ENCODE data around the gene OR2G6.
"Not testable (repeated sequence)": the region's sequence is repeated elsewhere in the genome, so short reads cannot be mapped to it uniquely, and the experiment has no call there.

Gene OR2G6

GRCh38 chr1:248507773-248508172, at the start of gene OR2G6:
TSS of gene OR2G6 (plus strand) at chr1:248508073. CDS start at chr1:248521647, 13,574 bp downstream.
- not testable (repeated sequence) for H3K27me3 ChIP-seq (ENCODE audit: control insufficient read depth, insufficient read depth, low read length); H3K36me3 ChIP-seq (ENCODE audit: control insufficient read depth, insufficient read depth, low read length); H3K4me3 ChIP-seq (ENCODE audit: low read depth, low read length); H3K4me1 ChIP-seq; H3K79me2 ChIP-seq; H3K9me3 ChIP-seq (ENCODE audit: control insufficient read depth, low read length); H3K27ac ChIP-seq; H2AFZ ChIP-seq; H3K9ac ChIP-seq; H3K4me2 ChIP-seq (ENCODE audit: low read length)

GRCh38 chr1:248459117-248459516, 48.8 kb upstream of the OR2G6 start:
- not testable (repeated sequence) for H3K9ac ChIP-seq; H3K4me2 ChIP-seq (ENCODE audit: low read length); H3K36me3 ChIP-seq (ENCODE audit: control insufficient read depth, insufficient read depth, low read length); H3K4me3 ChIP-seq (ENCODE audit: low read depth, low read length); H3K79me2 ChIP-seq; H3K9me3 ChIP-seq (ENCODE audit: control insufficient read depth, low read length); H3K27ac ChIP-seq; H3K27me3 ChIP-seq (ENCODE audit: control insufficient read depth, insufficient read depth, low read length); H3K4me1 ChIP-seq; H2AFZ ChIP-seq

DNA sequence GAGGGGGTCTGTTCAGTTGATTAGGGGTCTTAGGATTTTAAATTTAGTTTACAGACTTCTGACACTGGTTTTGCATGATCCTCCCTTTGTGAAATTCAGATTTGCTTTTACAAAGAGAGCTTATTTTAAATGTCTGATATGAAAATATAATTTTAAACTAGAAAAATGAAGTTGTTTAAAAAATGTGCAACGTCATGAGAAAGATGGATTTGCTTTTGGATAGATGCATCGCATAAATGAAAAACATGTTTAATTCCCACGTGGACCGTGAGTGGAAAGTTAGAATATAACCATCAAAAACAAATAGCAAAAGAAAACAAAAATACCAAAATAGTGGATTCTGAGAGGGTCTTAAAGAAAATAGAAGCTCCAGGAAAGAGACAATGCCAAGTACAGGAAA, 36.7 kb upstream of the OR2G6 start:
- no peak for TF ChIP-seq CTCF (IDR thresholded peaks at IDR 0.05)
- Histone ChIP-seq H3K79me2 (no peaks in the 10 kb centered on the region), H3K4me3 (ENCODE audit: low read depth, low read length) (no peak overlapping the region), H3K4me2 (ENCODE audit: low read length) (no peak overlapping the region), H3K36me3 (ENCODE audit: control insufficient read depth, insufficient read depth, low read length) (no peaks in the 10 kb centered on the region), H3K27me3 (ENCODE audit: control insufficient read depth, insufficient read depth, low read length) (no peaks in the 10 kb centered on the region), H2AFZ (no peak overlapping the region), H3K4me1 (no peaks in the 10 kb centered on the region), H3K27ac (no peak overlapping the region), H3K9ac (no peak overlapping the region), H3K9me3 (ENCODE audit: control insufficient read depth, low read length) (no peaks in the 10 kb centered on the region)

GRCh38 chr1:248472111-248472510, 35.8 kb upstream of the OR2G6 start:
- H3K4me3 ChIP-seq (ENCODE audit: low read depth, low read length); H3K27ac ChIP-seq; H3K27me3 ChIP-seq (ENCODE audit: control insufficient read depth, insufficient read depth, low read length); H3K9me3 ChIP-seq (ENCODE audit: control insufficient read depth, low read length); H3K9ac ChIP-seq; H3K4me1 ChIP-seq; H3K79me2 ChIP-seq; H2AFZ ChIP-seq; H3K36me3 ChIP-seq (ENCODE audit: control insufficient read depth, insufficient read depth, low read length); H3K4me2 ChIP-seq (ENCODE audit: low read length): not testable (repeated sequence)

GRCh38 chr1:248473051-248473450, 34.8 kb upstream of the OR2G6 start, which contains the start of gene OR2T3:
TSS of gene OR2T3 (plus strand) at chr1:248473351. CDS start at chr1:248473351, 0 bp downstream.
- not testable (repeated sequence) for H3K79me2 ChIP-seq; H3K4me2 ChIP-seq (ENCODE audit: low read length); H3K4me1 ChIP-seq; H3K27ac ChIP-seq; H3K27me3 ChIP-seq (ENCODE audit: control insufficient read depth, insufficient read depth, low read length); H3K36me3 ChIP-seq (ENCODE audit: control insufficient read depth, insufficient read depth, low read length); H3K9me3 ChIP-seq (ENCODE audit: control insufficient read depth, low read length); H3K4me3 ChIP-seq (ENCODE audit: low read depth, low read length); H3K9ac ChIP-seq; H2AFZ ChIP-seq

DNA sequence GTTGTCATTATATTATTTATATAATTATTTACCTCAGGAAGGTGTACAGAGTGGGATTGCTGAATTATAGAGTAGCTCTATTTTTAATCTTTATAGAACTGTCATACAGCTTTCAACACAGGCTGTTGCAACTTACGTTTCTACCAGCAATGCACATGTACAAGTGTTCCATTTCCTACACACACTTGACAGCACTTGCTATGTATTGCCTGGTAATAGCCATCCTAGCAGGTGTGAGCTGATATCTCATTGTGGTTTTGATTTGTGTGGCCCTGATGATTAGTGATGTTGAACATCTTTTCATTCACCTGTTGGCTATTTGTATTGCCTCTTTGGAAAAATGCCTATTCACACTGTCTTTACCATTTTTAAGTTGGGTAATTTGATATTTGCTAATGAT, 32.2 kb upstream of the OR2G6 start:
- H3K4me3 ChIP-seq (ENCODE audit: low read depth, low read length); H3K27me3 ChIP-seq (ENCODE audit: control insufficient read depth, insufficient read depth, low read length); H3K27ac ChIP-seq; H3K9ac ChIP-seq; H3K4me2 ChIP-seq (ENCODE audit: low read length); H3K9me3 ChIP-seq (ENCODE audit: control insufficient read depth, low read length); H3K4me1 ChIP-seq; H2AFZ ChIP-seq; H3K79me2 ChIP-seq; H3K36me3 ChIP-seq (ENCODE audit: control insufficient read depth, insufficient read depth, low read length): not testable (repeated sequence)

DNA sequence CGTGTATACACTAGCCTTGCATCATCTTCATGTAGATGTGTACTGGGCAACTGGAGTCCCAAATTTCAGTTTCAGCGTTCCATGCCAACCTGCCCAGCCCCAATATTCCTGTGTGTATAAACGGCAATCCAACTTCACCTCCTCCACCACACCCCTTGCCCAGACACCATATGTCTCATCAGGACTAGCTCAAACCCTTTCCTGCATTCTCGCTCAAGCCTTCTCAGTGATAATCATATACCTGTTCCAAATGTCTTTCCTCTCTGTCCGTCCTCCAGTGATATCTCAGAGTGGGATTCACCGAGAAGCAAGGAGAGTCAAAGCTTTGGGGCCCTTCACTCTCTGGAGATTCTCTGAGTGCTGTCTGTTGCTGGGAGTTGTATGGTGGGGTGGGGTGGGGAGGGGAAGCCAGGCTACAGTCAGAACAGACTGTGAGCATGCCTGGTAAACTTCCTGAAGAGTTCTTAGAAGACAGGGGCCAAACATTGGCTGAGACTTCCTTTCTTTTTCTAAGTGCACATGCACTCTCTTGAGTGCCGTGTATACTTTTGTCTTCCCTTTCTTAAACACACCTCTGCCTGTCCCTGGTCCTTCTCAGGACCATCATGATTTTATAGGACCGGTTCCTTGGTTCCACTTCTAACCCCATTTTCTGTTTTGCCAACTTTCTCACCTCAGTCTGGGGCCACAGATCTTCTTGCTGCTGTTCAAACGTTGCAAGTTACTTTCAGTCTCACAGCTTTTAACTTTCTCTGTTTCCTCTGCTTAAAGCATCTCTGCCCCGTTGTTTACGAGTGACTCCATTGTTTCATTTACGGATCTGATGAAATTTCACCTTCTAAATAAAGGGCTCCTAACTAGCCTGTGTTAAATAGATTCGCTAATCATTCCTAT, 25.9 kb upstream of the OR2G6 start:
- H3K4me1 ChIP-seq; H3K4me2 ChIP-seq (ENCODE audit: low read length); H3K4me3 ChIP-seq (ENCODE audit: low read depth, low read length); H3K36me3 ChIP-seq (ENCODE audit: control insufficient read depth, insufficient read depth, low read length); H3K79me2 ChIP-seq; H3K27me3 ChIP-seq (ENCODE audit: control insufficient read depth, insufficient read depth, low read length); H3K9me3 ChIP-seq (ENCODE audit: control insufficient read depth, low read length); H2AFZ ChIP-seq; H3K9ac ChIP-seq; H3K27ac ChIP-seq: not testable (repeated sequence)

GRCh38 chr1:248488289-248488688, 19.6 kb upstream of the OR2G6 start, which contains the start of gene OR2T5:
TSS of gene OR2T5 (plus strand) at chr1:248488589. CDS start at chr1:248488589, 0 bp downstream.
- not testable (repeated sequence) for H3K4me1 ChIP-seq; H3K9ac ChIP-seq; H3K27ac ChIP-seq; H3K9me3 ChIP-seq (ENCODE audit: control insufficient read depth, low read length); H3K4me2 ChIP-seq (ENCODE audit: low read length); H3K36me3 ChIP-seq (ENCODE audit: control insufficient read depth, insufficient read depth, low read length); H2AFZ ChIP-seq; H3K79me2 ChIP-seq; H3K27me3 ChIP-seq (ENCODE audit: control insufficient read depth, insufficient read depth, low read length); H3K4me3 ChIP-seq (ENCODE audit: low read depth, low read length)

GRCh38 chr1:248496661-248497060, 11.2 kb upstream of the OR2G6 start:
- H3K9me3 ChIP-seq (ENCODE audit: control insufficient read depth, low read length), result not testable (repeated sequence)

DNA sequence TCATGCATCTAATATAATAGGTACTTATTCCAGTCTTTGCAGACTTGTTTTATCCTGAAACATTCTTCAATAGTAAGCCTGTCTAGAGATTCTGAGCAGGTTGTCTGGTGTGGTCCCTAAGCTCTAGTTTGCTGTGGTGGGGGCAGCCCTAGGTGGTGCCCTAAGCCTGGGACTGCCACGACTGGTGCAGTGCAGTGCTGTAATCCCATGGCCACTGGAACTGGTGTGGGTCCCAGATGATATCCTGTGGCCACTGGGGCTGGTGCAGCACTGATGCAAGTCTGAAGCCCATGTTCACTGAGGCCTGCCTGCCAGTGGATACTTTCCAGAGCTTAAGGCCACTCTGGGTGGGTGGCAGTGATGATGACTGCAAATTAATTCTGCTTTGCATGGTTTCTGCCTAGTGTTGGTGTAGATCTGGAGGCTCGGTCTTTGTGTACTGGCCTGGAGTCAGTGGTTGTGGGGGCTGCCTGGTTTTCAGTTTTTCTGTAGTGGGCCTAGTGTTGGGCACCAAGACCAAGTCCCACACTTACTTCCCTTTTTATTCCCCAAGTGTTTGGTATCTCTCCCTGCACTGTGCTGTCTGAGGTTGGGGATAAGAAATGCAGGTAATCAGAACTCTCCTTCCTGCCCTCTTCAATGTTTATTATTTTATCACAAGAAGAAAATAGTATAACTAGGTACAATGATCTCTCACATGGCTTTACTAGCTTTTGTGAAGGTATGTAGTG, 7.4 kb upstream of the OR2G6 start:
- not testable (repeated sequence) for H3K4me2 ChIP-seq (ENCODE audit: low read length); H3K4me3 ChIP-seq (ENCODE audit: low read depth, low read length); H2AFZ ChIP-seq; H3K36me3 ChIP-seq (ENCODE audit: control insufficient read depth, insufficient read depth, low read length); H3K27ac ChIP-seq; H3K9ac ChIP-seq; H3K9me3 ChIP-seq (ENCODE audit: control insufficient read depth, low read length); H3K4me1 ChIP-seq; H3K27me3 ChIP-seq (ENCODE audit: control insufficient read depth, insufficient read depth, low read length); H3K79me2 ChIP-seq

More at GRCh38 chr1:248496661-248497060, 11.2 kb upstream of the OR2G6 start:
- not testable (repeated sequence) for H2AFZ ChIP-seq; H3K4me2 ChIP-seq (ENCODE audit: low read length); H3K79me2 ChIP-seq; H3K36me3 ChIP-seq (ENCODE audit: control insufficient read depth, insufficient read depth, low read length); H3K4me3 ChIP-seq (ENCODE audit: low read depth, low read length); H3K27me3 ChIP-seq (ENCODE audit: control insufficient read depth, insufficient read depth, low read length); H3K9ac ChIP-seq; H3K27ac ChIP-seq; H3K4me1 ChIP-seq

All from parathyroid adenoma (tissue), 2 donors.